Spleen (tissue), 7 donors: Measurements from ENCODE around the gene ACCSL.

ENCODE experiments used
- CTCF ChIP-seq, 11 experiments: fragments of 200-600 bp in 7 of 11; fragments of 450-650 bp in 4 of 11; sonication (generic) in 4 of 11; IDR thresholded peaks in 8 of 11; conservative IDR thresholded peaks in 3 of 11; 1 replicate in 7 of 11; 2 replicates in 4 of 11; pipeline versions ENCODE4 v1.4.0 to v1.8.0; 2016 to 2021; ENCODE audit warnings: antibody characterized with exemption in 11 of 11, inconsistent platforms in 4 of 11, mild to moderate bottlenecking in 1 of 11
- POLR2A ChIP-seq, 3 donors: fragments of 450-650 bp; IDR thresholded peaks; one replicate each; pipeline ENCODE4 v1.5.1; 2017; ENCODE audit warnings: antibody characterized with exemption in 3 of 3, mild to moderate bottlenecking in 1 of 3
- POLR2AphosphoS5 ChIP-seq, 3 donors: sonication (generic); formaldehyde crosslinking; IDR thresholded peaks; one replicate each; pipeline ENCODE4 v1.5.1; 2017; ENCODE audit warnings: antibody characterized with exemption in 3 of 3
- donor health status: DM: no; HTN: no; CAD: no; lungs with moderate emphysema.
- donor health status: DM: no; HTN: no; CAD: no.
- donor health status: DM: no; HTN: no; CAD: no.

GRCh38 chr11:44028816-44029506 lies 18.8 kb upstream of the ACCSL start:
- no peak for TF ChIP-seq CTCF (IDR thresholded peaks at IDR 0.05 in 8 of 11, conservative IDR thresholded peaks at IDR 0.05 in 3 of 11)
- TF ChIP-seq POLR2AphosphoS5 (IDR thresholded peaks at IDR 0.05), result no peak
- TF ChIP-seq POLR2A (IDR thresholded peaks at IDR 0.05), result no peak
